K562 (cell line): Measurements from ENCODE around the gene NMS. TPM values are rescaled to one million over a fixed set of nuclear protein-coding genes. Genes with fewer than 3 reads are reported as not detected.

Experiments used
- AFF1 ChIP-seq, 2 experiments: fragments of 450-650 bp; IDR thresholded peaks; 2 replicates each; pipeline ENCODE4 v1.6.1; 2018; ENCODE audit warnings: mild to moderate bottlenecking in 2 of 2, low read depth in 1 of 2; ENCODE audit not compliant: partially characterized antibody in 2 of 2
- BCL6 ChIP-seq: fragments of 250-450 bp; sonication (Bioruptor Pico); IDR thresholded peaks from 2 replicates; pipeline ENCODE4 v1.4.0; 2020
- EGR1 ChIP-seq: fragments of 450-650 bp; conservative IDR thresholded peaks from 2 replicates; pipeline ENCODE4 v1.6.1; 2017; ENCODE audit warnings: mild to moderate bottlenecking
- ETV1 ChIP-seq: fragments of 450-650 bp; conservative IDR thresholded peaks from 2 replicates; pipeline ENCODE4 v1.6.1; 2016; ENCODE audit warnings: missing genetic modification characterization, control low read depth, low read depth, missing compliant biosample characterization
- ETV5 ChIP-seq: sonication (generic); formaldehyde crosslinking; IDR thresholded peaks from 2 replicates; pipeline ENCODE4 v1.4.0; 2020; ENCODE audit warnings: low read depth, mild to moderate bottlenecking, missing genetic modification reagents
- GTF2F1 ChIP-seq: IDR thresholded peaks from 2 replicates; pipeline ENCODE4 v1.6.1; 2011; ENCODE audit warnings: low read depth, low read length, improper control_type of control experiment
- JUND ChIP-seq, 2 experiments: IDR thresholded peaks; 2 replicates in 1 of 2; 3 replicates in 1 of 2; pipeline ENCODE4 v1.6.1; 2011; ENCODE audit warnings: borderline replicate concordance in 2 of 2, low read depth in 2 of 2, low read length in 2 of 2, improper control_type of control experiment in 1 of 2, missing biosample characterization in 1 of 2, missing genetic modification characterization in 1 of 2, missing genetic modification reagents in 1 of 2
- MAZ ChIP-seq, 2 experiments: fragments of 450-650 bp in 1 of 2; sonication (generic) in 1 of 2; formaldehyde crosslinking; IDR thresholded peaks in 1 of 2; conservative IDR thresholded peaks in 1 of 2; 2 replicates each; pipeline versions ENCODE4 v1.4.0 to v1.5.0; 2020; ENCODE audit warnings: mild to moderate bottlenecking in 1 of 2, missing genetic modification reagents in 1 of 2
- MTA3 ChIP-seq: fragments of 450-650 bp; formaldehyde crosslinking; IDR thresholded peaks from 2 replicates; pipeline ENCODE4 v1.6.1; 2017; ENCODE audit warnings: mild to moderate bottlenecking, borderline replicate concordance
- NFYB ChIP-seq: IDR thresholded peaks from 2 replicates; pipeline ENCODE4 v1.6.1; 2011; ENCODE audit warnings: mild to moderate bottlenecking, moderate library complexity; ENCODE audit not compliant: insufficient read length; ENCODE audit errors: extremely low read depth
- POU5F1 ChIP-seq: fragments of 150-350 bp; IDR thresholded peaks from 2 replicates; pipeline ENCODE4 v1.6.1; 2014; ENCODE audit warnings: borderline replicate concordance, low read length, low read depth, mild to moderate bottlenecking; ENCODE audit not compliant: partially characterized antibody
- SIRT6 ChIP-seq: IDR thresholded peaks from one replicate; pipeline ENCODE4 v1.6.1; 2012; ENCODE audit warnings: low read depth, mild to moderate bottlenecking, control low read depth, inconsistent platforms, low read length, moderate library complexity
- STAT5A ChIP-seq: IDR thresholded peaks from 2 replicates; pipeline ENCODE4 v1.6.1; 2012; ENCODE audit warnings: low read length, inconsistent platforms, borderline replicate concordance
- TEAD4 ChIP-seq, 2 experiments: sonication (generic) in 1 of 2; formaldehyde crosslinking in 1 of 2; IDR thresholded peaks; 2 replicates each; pipeline versions ENCODE4 v1.6.1 to v1.8.0; 2012 to 2022; ENCODE audit warnings: borderline replicate concordance in 1 of 2, inconsistent platforms in 1 of 2, low read length in 1 of 2, mild to moderate bottlenecking in 1 of 2, missing genetic modification reagents in 1 of 2
- XRCC4 ChIP-seq: IDR thresholded peaks from one replicate; pipeline ENCODE4 v1.6.1; 2011; ENCODE audit not compliant: insufficient read depth, insufficient read length; ENCODE audit errors: extremely low read depth
- ZFX ChIP-seq: sonication (generic); formaldehyde crosslinking; IDR thresholded peaks from 2 replicates; pipeline ENCODE4 v1.8.0; 2022; ENCODE audit warnings: mild to moderate bottlenecking, missing genetic modification reagents, moderate library complexity
- ZNF124 ChIP-seq: sonication (generic); formaldehyde crosslinking; IDR thresholded peaks from 2 replicates; pipeline ENCODE4 v1.8.1; 2022; ENCODE audit warnings: missing genetic modification reagents
- ZNF140 ChIP-seq: fragments of 250-450 bp; sonication (Bioruptor Pico); IDR thresholded peaks from 2 replicates; pipeline ENCODE4 v1.8.0; 2021; ENCODE audit warnings: moderate library complexity, mild to moderate bottlenecking, inconsistent platforms
- ZNF347 ChIP-seq: fragments of 450-650 bp; formaldehyde crosslinking; IDR thresholded peaks from 2 replicates; pipeline ENCODE4 v1.4.0; 2020; ENCODE audit warnings: low read depth, mild to moderate bottlenecking, moderate library complexity
- ZNF511 ChIP-seq: sonication (generic); formaldehyde crosslinking; IDR thresholded peaks from 2 replicates; pipeline ENCODE4 v1.8.0; 2022; ENCODE audit warnings: mild to moderate bottlenecking, missing genetic modification reagents
- polyA plus RNA-seq, 8 experiments: library from polyadenylated mRNA; depleted of rRNA in 4 of 8; stranded (reverse) in 5 of 8; unstranded in 3 of 8; fragments of >200 nt; fragmentation: Nextera tagmentation in 2 of 8; fragmentation: Illumina TruSeq in 1 of 8; extraction: Ambion mirVana in 2 of 8; extraction: Trizol in 1 of 8; gene quantifications; 2 replicates each; pipeline versions ENCODE4 v1.2.1 to v1.2.3, GENCODE V29; 2011 to 2014; ENCODE audit warnings: inconsistent platforms in 1 of 8, missing spikeins in 1 of 8
- total RNA-seq, 7 experiments: library from RNA; depleted of rRNA in 6 of 7; stranded (reverse); fragments of >200 nt in 6 of 7; fragmentation: Illumina TruSeq in 2 of 7; extraction: Trizol in 2 of 7; gene quantifications; 2 replicates each; pipeline versions ENCODE4 v1.2.1 to v1.2.3, GENCODE V29; 2011 to 2021; ENCODE audit warnings: low replicate concordance in 1 of 7
- TF ChIP-seq, protein P1 (sequence below): fragments of 250-450 bp; sonication (Bioruptor Pico); IDR thresholded peaks from 2 replicates; pipeline ENCODE4 v1.5.0; 2020; ENCODE audit warnings: mild to moderate bottlenecking, borderline replicate concordance

NMS gene
- total and polyA plus RNA-seq, 9 of the 15 experiments (the other 6 are each of a cell fraction or from before 2014, with no cell fraction given): not detected

DNA sequence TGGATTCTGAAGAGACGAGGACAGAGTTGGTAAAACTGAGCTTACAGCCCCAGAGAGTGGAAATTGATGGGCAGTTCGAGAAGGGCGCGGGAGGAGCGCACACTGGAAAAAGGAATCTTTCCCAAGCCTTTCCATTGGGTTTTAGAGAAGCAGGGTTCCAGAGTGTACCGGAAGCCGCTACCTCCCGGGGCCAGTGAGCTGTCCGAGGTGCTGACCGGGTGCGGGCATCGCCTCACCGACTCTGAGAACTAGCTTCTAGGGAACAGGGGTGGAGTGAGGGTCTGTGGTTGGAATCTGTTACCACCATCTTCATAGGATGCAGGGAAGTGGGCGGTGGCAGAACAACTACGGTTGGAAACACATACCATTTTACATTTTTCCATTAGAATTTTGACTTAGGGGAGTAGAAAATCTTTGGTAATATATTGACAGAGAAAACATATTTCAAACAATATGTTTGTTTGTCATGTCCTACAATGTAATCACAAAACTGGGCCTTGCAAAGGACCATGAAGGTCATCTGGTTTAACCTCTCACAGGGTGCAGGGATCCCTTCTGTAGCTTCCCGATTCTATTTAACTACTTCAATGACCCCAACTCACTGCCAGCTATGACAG, 724 bp downstream of the NMS start (continued):
- TF ChIP-seq ZFX (CRISPR knock-in tag) (no peak), ETV1 (tag) (peak; percentile 47), EGR1 (no peak), XRCC4 (no peak), ETV5 (CRISPR knock-in tag) (peak; percentile 31; the same call in 1 of the 2 replicates), BCL6 (no peak), AFF1 (IDR thresholded peaks at IDR 0.05; ENCODE audit: low read depth in 1 of 2, partially characterized antibody in 2 of 2) (peak in 1 of 2 experiments; percentile 58), GTF2F1 (no peak), ZNF347 (CRISPR knock-in tag) (no peak), ZNF511 (CRISPR knock-in tag) (peak; percentile 61; the same call in 1 of the 2 replicates), POU5F1 (no peak), TEAD4 (IDR thresholded peaks at IDR 0.05; ENCODE audit: low read length) (no peak), TEAD4 (CRISPR knock-in tag; IDR thresholded peaks at IDR 0.05; ENCODE audit: borderline replicate concordance) (no peak), STAT5A (no peak), NFYB (no peak), SIRT6 (no peak), ZNF124 (CRISPR knock-in tag) (no peak), MTA3 (no peak), JUND (IDR thresholded peaks at IDR 0.05; ENCODE audit: borderline replicate concordance, low read depth, low read length) (no peak), JUND (tag; IDR thresholded peaks at IDR 0.05; ENCODE audit: borderline replicate concordance, low read depth, low read length) (no peak), MAZ (CRISPR knock-in tag; conservative IDR thresholded peaks at IDR 0.05 in 1 of 2, IDR thresholded peaks at IDR 0.05 in 1 of 2) (0 out of 4 replicates have a peak, but pooled peaks of 1 of the 2 experiments have one; percentile 16), ZNF140 (CRISPR knock-in tag) (no peak)
- TF ChIP-seq, protein P1, sequence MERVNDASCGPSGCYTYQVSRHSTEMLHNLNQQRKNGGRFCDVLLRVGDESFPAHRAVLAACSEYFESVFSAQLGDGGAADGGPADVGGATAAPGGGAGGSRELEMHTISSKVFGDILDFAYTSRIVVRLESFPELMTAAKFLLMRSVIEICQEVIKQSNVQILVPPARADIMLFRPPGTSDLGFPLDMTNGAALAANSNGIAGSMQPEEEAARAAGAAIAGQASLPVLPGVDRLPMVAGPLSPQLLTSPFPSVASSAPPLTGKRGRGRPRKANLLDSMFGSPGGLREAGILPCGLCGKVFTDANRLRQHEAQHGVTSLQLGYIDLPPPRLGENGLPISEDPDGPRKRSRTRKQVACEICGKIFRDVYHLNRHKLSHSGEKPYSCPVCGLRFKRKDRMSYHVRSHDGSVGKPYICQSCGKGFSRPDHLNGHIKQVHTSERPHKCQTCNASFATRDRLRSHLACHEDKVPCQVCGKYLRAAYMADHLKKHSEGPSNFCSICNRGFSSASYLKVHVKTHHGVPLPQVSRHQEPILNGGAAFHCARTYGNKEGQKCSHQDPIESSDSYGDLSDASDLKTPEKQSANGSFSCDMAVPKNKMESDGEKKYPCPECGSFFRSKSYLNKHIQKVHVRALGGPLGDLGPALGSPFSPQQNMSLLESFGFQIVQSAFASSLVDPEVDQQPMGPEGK: no peak
